Measurements from ENCODE around the gene ENPP7.
"Not testable (repeated sequence)": the region's sequence is repeated elsewhere in the genome, so short reads cannot be mapped to it uniquely, and the experiment has no call there.

- not testable (repeated sequence) for TF ChIP-seq CTCF (IDR thresholded peaks at IDR 0.05; ENCODE audit: borderline replicate concordance, extremely low read depth, low read length, poor library complexity, severe bottlenecking); EZH2 (IDR thresholded peaks at IDR 0.05; ENCODE audit: borderline replicate concordance, low read depth, low read length, severe bottlenecking)
Observed at GRCh38 chr17:79754903-79755302, 24.2 kb downstream of the ENPP7 start.
